Panc1 (cell line): ENCODE measurements around the gene FAM174A. TPM values are rescaled to one million over a fixed set of nuclear protein-coding genes. Genes with fewer than 3 reads are reported as not detected.

Experiments
- ATAC-seq: fragments of 200-7000 bp; cut with Tn5 transposase; 2 replicates; pipeline ENCODE4 v1.9.1; 2020; ENCODE audit warnings: mild to moderate bottlenecking, moderate library complexity
- BruUV-seq: library from RNA; stranded (reverse); fragments of 400-500 nt; replicated peaks from 2 replicates; lab custom pipeline; 2021; lab: Mats Ljungman, UMichigan
- CTCF ChIA-PET: fragments of 300-600 bp; sonication (Branson Sonifier 250); formaldehyde crosslinking; loops from one replicate; lab custom pipeline; 2022; ENCODE audit warnings: antibody characterized with exemption; lab: Charles Lee
- POLR2A ChIA-PET: fragments of 300-600 bp; sonication (Branson Sonifier 250); formaldehyde crosslinking; loops from one replicate; lab custom pipeline; 2022; ENCODE audit warnings: antibody characterized with exemption; lab: Charles Lee
- DNase-seq: peaks from one replicate; pipeline ENCODE4 v3.0.0-alpha.2; 2010; ENCODE audit warnings: low read depth, low spot score
- H3K27ac ChIP-seq: 2 replicates; pipeline ENCODE4 v1.5.1; 2011; ENCODE audit warnings: mild to moderate bottlenecking, low read length, inconsistent platforms
- H3K27me3 ChIP-seq: fragments of 200-500 bp; sonication (Bioruptor generic); 2 replicates; pipeline ENCODE4 v1.6.0; 2014; ENCODE audit warnings: low read length, inconsistent platforms; ENCODE audit not compliant: control insufficient read depth, insufficient read depth
- H3K36me3 ChIP-seq: fragments of 200-500 bp; sonication (Bioruptor generic); 2 replicates; pipeline ENCODE4 v1.5.1; 2014; ENCODE audit warnings: inconsistent platforms, mild to moderate bottlenecking, low read length, moderate library complexity; ENCODE audit not compliant: control insufficient read depth, insufficient read depth
- H3K4me1 ChIP-seq: 2 replicates; pipeline ENCODE4 v1.5.1; 2011; ENCODE audit warnings: inconsistent platforms, mild to moderate bottlenecking, low read length, moderate library complexity; ENCODE audit not compliant: control insufficient read depth, insufficient read depth
- H3K4me3 ChIP-seq, 2 experiments: 2 replicates each; pipeline ENCODE4 v1.5.1; 2011 to 2012; ENCODE audit warnings: low read depth in 2 of 2, low read length in 2 of 2, mild to moderate bottlenecking in 2 of 2, inconsistent platforms in 1 of 2, moderate library complexity in 1 of 2
- H3K9me3 ChIP-seq: fragments of 200-500 bp; sonication (Bioruptor generic); 2 replicates; pipeline ENCODE4 v1.5.1; 2014; ENCODE audit warnings: low read depth, mild to moderate bottlenecking, inconsistent platforms, low read length, moderate library complexity; ENCODE audit not compliant: control insufficient read depth, insufficient read depth
- POLR2AphosphoS5 ChIP-seq: IDR thresholded peaks from 2 replicates; pipeline ENCODE4 v1.6.1; 2012; ENCODE audit warnings: mild to moderate bottlenecking, low read depth, low read length, moderate library complexity
- SIN3A ChIP-seq: IDR thresholded peaks from 2 replicates; pipeline ENCODE4 v1.6.1; 2012; ENCODE audit warnings: low read depth, mild to moderate bottlenecking, low read length, moderate library complexity, borderline replicate concordance; ENCODE audit not compliant: insufficient read depth
- TCF7L2 ChIP-seq: IDR thresholded peaks from 2 replicates; pipeline ENCODE4 v1.6.1; 2011; ENCODE audit warnings: mild to moderate bottlenecking, low read depth, low read length, inconsistent platforms
- in situ Hi-C: cut with HindIII; loops from 2 replicates; pipeline ENCODE4 v1.10.0; 2016; ENCODE audit warnings: low sequenced_read_pairs, low pct_unique_long_range_greater_than_20kb
- intact Hi-C: fragments of 100-400 bp; cut with micrococcal nuclease; formaldehyde crosslinking; loops from one replicate; pipeline ENCODE4 v1.10.0; 2022; ENCODE audit not compliant: unreplicated experiment
- total RNA-seq: library from RNA; stranded (reverse); gene quantifications from one replicate; pipeline ENCODE4 v1.2.1, GENCODE V29; 2021; ENCODE audit not compliant: unreplicated experiment
- TF ChIP-seq, protein P1 (sequence below), 2 experiments: IDR thresholded peaks; 2 replicates each; pipeline ENCODE4 v1.6.1; 2011 to 2012; ENCODE audit warnings: low read depth in 2 of 2, control low read depth in 1 of 2, low read length in 1 of 2, mild to moderate bottlenecking in 1 of 2, moderate library complexity in 1 of 2; ENCODE audit not compliant: insufficient read depth in 1 of 2
- TF ChIP-seq, protein P2 (sequence below): fragments of 450-650 bp; IDR thresholded peaks from 2 replicates; pipeline ENCODE4 v1.5.1; 2017; ENCODE audit warnings: mild to moderate bottlenecking

Gene FAM174A
- total RNA-seq, 1 experiment from 2014 or later: 11.0 TPM

DNA sequence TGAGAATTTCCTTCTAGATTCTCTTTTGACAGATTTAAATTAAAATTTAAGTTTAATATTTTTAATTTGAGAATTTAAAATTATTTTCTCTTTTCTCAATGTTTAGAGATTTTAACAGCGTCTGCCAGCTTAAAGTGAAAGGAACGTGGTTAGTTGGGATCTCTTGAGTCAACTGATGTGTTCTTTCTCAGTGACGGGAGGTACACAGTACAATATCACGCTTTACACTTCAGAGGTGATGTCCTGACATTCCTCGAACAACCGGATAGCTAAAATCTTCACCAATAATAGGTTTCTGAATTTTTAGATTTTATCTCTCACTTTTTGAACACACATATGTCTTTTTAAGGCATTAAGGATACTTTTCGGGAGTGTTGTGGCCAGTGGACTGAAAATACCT, 81.1 kb downstream of the FAM174A start:
- in situ Hi-C loops (no loop called here), intact Hi-C loops (no loop called here)
- POLR2A ChIA-PET: no interaction called here
- DNase-seq (no peak), ATAC-seq (no peak)
- no peak overlapping the region for H3K4me3 ChIP-seq
- CTCF ChIA-PET: no interaction called here
- no TSS peak for BruUV-seq
- no peaks in the 10 kb centered on the region for H3K27me3 ChIP-seq
- no peaks in the 10 kb centered on the region for H3K9me3 ChIP-seq
- H3K36me3 ChIP-seq: no peaks in the 10 kb centered on the region
- TF ChIP-seq SIN3A (no peak), TCF7L2 (no peak)
- TF ChIP-seq, protein P1, sequence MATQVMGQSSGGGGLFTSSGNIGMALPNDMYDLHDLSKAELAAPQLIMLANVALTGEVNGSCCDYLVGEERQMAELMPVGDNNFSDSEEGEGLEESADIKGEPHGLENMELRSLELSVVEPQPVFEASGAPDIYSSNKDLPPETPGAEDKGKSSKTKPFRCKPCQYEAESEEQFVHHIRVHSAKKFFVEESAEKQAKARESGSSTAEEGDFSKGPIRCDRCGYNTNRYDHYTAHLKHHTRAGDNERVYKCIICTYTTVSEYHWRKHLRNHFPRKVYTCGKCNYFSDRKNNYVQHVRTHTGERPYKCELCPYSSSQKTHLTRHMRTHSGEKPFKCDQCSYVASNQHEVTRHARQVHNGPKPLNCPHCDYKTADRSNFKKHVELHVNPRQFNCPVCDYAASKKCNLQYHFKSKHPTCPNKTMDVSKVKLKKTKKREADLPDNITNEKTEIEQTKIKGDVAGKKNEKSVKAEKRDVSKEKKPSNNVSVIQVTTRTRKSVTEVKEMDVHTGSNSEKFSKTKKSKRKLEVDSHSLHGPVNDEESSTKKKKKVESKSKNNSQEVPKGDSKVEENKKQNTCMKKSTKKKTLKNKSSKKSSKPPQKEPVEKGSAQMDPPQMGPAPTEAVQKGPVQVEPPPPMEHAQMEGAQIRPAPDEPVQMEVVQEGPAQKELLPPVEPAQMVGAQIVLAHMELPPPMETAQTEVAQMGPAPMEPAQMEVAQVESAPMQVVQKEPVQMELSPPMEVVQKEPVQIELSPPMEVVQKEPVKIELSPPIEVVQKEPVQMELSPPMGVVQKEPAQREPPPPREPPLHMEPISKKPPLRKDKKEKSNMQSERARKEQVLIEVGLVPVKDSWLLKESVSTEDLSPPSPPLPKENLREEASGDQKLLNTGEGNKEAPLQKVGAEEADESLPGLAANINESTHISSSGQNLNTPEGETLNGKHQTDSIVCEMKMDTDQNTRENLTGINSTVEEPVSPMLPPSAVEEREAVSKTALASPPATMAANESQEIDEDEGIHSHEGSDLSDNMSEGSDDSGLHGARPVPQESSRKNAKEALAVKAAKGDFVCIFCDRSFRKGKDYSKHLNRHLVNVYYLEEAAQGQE (IDR thresholded peaks at IDR 0.05; ENCODE audit: insufficient read depth in 1 of 2, low read depth in 2 of 2, low read length in 1 of 2): no peak
- TF ChIP-seq, protein P2, sequence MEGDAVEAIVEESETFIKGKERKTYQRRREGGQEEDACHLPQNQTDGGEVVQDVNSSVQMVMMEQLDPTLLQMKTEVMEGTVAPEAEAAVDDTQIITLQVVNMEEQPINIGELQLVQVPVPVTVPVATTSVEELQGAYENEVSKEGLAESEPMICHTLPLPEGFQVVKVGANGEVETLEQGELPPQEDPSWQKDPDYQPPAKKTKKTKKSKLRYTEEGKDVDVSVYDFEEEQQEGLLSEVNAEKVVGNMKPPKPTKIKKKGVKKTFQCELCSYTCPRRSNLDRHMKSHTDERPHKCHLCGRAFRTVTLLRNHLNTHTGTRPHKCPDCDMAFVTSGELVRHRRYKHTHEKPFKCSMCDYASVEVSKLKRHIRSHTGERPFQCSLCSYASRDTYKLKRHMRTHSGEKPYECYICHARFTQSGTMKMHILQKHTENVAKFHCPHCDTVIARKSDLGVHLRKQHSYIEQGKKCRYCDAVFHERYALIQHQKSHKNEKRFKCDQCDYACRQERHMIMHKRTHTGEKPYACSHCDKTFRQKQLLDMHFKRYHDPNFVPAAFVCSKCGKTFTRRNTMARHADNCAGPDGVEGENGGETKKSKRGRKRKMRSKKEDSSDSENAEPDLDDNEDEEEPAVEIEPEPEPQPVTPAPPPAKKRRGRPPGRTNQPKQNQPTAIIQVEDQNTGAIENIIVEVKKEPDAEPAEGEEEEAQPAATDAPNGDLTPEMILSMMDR: no peak
- no peak overlapping the region for H3K27ac ChIP-seq
- H3K4me1 ChIP-seq: no peaks in the 10 kb centered on the region

DNA sequence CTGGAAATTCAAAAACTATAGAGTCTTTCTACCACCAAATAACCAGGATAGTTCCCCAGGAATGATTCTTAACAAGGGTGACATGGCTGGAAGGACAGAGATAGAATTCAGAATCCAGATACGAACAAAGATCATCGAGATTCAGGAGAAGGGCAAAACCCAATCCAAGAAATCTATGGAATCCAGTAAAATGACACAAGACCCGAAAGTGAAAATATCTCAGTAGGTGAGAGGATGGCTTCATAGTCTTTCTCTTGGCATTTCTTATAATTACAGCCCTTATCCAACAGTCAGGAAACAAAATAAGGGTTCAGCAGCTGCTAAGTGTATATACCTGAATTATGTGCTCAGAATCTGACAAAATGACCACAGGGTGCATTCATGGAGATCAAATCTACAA, 81.8 kb downstream of the FAM174A start:
- in situ Hi-C loops: no loop called here
- no TSS peak for BruUV-seq
- TF ChIP-seq POLR2AphosphoS5 (no peak), TCF7L2 (no peak)
- TF ChIP-seq, protein P2: no peak
- ChIA-PET CTCF (no interaction called here), POLR2A (no interaction called here)
- DNase-seq (no peak), ATAC-seq (no peak)
- no peaks in the 10 kb centered on the region for H3K27me3 ChIP-seq
- no peaks in the 10 kb centered on the region for H3K36me3 ChIP-seq
- intact Hi-C loops: no loop called here
- H3K27ac ChIP-seq: no peak overlapping the region
- no peaks in the 10 kb centered on the region for H3K4me1 ChIP-seq
- H3K9me3 ChIP-seq: no peaks in the 10 kb centered on the region
- no peak overlapping the region for H3K4me3 ChIP-seq
